Stimulated activated CD4-positive, alpha-beta T cell treated with anti-CD3 and anti-CD28 coated beads, TNF-alpha, amount 100 ng/mL, for 48 hours (primary cell): ENCODE data around the gene FAM187B.
"Not testable (repeated sequence)": the region's sequence is repeated elsewhere in the genome, so short reads cannot be mapped to it uniquely, and the experiment has no call there.

ENCODE experiments used
- DNase-seq, 3 donors: peaks; one replicate each; pipeline ENCODE4 v3.0.0-alpha.2; 2020; ENCODE audit warnings: low read depth in 3 of 3

The FAM187B gene

DNA sequence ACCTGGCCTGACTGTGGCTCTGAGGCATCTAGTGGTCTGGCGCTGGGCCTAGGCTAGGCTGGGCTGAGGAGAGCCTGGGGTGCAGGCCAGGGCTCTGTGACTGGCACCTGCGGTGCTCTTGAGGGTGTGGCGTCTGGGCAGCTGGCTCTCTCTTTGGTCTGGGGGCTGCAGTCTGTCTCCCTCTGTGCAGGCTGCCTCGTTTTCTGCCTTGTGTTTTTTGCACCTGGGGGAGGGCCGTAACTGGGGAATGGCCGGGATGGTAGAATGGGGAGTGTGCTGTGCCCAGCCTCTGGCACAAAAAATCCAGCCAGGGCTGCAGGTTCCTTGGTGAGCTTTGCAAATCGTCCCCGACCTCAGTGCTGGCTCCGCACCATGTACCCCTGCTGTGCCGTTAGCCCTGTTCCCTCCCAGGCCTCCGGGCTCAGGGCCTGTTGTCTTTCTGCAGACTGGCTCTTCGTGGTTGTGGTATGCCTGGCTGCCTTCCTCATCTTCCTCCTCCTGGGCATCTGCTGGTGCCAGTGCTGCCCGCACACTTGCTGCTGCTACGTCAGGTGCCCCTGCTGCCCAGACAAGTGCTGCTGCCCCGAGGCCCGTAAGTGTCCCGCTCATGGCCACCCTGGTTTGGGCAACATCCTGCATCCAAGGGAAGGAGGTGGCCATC is 33.7 kb upstream of the FAM187B start:
- DNase-seq: no peak

DNA sequence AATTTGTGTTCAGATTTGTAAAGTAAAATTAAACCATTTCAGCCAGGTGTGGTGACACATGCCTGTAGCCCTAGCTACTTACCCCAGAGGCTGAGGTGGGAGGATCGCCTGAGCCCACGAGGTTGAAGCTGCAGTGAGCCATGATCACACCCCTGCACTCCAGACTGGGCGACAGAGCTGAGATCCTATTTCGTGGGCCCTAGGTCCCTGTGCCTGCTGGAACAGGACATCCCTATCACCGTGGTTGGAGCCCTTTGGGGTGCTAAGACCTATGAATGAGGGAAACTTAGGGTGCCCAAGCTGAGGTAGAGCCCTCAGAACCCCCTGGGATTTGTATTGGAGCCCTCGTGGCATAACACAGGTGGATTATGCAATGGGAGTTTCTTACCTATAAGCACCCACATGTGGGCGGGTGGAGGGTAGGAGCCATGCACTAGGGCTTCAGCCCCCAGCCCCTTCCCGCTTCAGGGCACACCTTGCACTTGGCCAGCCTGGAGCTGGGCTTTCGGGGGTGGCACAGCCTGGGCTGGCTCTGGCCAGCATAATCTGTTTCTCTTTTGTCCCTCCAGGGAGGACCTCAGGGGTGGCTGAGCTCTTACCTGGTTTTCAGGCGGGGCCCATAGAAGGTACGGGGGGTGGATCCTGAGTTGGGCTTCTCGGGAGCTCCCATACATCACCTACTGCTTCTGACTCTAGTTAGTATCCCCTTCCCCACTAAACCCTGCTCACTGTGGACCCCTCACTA is 33.0 kb upstream of the FAM187B start:
- DNase-seq: no peak

DNA sequence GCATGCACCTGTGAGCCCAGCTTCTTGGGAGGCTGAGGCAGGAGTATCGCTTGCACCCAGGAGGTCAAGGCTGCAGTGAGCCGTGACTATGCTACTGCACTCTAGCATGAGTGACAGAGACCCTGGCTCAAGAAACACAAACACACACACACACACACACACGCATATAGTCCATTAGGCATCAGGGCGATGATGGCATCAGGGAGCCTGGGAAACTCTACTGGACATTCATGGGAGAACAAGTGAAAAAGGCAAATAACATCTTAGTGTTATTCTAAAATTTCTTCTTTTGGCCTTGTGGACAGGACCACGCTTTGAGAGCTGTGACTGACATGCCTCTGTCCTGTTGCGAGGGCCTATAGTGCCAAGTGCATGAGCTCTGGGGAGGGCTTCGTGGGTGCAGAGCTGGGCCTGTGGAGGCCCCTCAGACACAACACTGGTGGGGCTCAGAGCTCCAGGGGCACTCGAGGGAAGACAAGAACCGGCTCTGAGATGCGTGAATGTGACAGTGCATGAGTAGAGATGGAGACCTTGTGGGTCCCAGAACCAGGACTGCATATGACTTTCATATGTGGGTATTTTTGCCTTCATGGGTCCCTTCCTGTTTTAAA is 32.3 kb upstream of the FAM187B start:
- DNase-seq: no peak

DNA sequence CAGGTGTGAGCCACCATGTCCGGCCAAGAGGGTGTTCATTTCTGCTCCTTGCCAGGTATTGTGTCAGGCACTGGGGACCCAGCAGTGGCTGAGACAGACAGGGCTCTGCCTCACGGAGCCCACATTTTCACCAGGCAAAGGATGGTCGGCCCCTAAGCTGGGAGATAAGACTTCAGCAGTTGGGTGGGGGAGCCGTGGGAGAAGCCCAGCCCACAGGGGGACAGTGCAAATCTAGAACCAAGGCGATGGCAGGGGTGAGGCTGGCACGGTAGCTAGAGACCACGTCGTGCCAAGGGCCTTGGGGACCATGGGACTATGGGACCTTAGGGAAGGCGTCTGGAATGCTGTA is 28.5 kb upstream of the FAM187B start:
- DNase-seq: no peak

DNA sequence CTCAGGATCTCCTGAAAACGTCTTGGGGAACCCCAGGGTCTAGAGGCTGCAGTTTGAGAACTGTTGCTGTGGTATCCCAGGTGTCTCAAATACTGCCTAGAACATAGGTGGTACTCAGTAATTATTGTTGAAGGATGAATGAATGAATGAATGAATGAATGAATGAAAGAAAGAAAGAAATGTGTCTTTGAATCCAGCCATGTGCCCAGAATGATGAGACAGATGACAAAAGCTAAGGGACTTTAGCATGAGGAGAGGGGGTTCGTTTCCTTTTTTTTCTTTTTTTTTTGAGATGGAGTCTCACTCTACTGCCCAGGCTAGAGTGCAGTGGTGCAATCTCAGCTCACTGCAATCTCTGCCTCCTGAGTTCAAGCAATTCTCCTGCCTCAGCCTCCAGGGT is 28.0 kb upstream of the FAM187B start:
- no peak for DNase-seq

DNA sequence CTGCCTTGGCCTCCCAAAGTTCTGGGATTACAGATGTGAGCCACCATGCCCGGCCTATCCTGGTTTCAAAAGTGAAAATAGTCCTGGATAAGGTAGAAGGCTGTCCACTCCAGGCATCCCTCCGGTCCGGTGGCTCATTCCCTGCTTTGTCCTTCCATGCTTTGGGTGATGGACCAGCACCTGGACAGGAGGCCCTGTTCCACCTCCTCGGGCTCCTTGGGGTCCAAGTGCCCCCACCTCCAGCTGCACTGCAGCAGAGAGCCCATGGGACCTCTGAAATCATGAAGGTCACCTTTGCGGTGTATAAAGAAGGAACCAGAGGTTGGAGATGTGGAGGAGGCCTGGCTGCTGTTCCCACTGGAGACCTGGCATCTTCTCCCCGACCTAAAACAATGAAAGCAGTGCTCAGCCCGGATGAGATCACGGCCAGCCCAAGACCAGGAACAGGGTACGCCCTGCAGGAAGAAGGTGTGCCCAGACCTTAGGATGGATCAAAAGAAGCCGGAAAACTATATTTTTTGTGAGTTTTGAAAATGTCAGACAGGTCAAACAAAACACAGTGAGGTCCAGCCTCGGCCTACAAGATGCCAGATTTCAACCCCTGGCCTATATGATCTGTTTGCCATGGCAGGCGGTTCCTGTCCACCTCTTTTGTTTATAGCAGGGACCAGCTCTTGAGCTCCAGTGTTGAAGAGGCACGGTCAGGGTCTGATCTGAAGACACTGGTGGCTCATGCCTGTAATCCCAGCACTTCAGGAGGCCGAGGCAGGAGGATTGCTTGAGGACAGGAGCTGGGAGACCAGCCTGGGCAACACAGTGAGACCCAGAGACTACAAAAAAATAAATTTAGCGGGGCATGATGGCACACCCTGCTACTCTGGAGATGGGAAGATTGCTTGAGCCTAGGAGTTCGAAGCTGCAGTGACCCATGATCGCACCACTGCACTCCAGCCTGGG is 26.1 kb upstream of the FAM187B start:
- DNase-seq: no peak

DNA sequence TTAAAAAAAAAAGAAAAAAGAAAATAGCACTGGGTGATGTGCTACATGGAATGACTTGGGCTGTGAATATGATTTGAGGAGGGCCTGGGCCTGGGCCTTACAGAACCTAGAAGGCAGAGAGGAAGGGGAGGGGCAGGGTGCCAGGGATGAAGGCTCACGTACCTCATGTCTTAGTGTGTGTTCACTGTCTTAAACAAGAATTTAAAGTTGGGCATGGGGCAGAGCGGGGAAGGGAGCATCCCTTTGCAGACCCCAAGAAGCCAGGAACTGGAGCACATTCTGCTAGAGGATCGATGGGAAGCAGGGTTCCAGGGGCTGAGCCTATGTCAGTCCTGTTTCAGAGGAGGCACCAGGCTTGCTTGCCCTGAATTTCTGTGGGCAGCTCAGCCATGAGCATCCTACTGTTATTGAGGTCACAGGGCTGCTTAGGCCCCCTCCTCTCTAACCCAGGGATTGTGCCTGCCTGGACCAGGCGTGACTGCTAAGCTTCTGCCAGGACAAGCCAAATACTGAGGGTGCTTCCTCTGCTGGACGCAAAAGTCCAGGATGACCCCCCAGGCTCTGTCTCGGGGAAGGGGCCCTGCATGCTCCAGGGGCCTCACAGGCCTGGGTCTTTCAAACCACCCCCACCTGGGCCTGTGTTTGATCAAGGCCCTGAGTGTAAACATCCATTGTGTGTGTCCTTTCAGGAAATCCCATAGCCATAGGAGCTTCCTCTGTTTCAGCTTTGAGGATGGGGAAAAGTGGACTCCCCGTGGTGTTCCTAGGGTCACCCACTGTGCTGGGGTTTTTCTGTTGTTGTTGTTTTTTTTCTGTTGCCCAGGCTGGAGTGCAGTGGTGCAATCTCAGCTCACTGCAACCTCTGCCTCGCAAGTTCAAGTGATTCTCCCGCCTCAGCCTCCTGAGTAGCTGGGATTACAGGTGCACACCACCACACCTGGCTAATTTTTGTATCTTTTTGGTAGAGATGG is 25.1 kb upstream of the FAM187B start:
- DNase-seq: no peak

DNA sequence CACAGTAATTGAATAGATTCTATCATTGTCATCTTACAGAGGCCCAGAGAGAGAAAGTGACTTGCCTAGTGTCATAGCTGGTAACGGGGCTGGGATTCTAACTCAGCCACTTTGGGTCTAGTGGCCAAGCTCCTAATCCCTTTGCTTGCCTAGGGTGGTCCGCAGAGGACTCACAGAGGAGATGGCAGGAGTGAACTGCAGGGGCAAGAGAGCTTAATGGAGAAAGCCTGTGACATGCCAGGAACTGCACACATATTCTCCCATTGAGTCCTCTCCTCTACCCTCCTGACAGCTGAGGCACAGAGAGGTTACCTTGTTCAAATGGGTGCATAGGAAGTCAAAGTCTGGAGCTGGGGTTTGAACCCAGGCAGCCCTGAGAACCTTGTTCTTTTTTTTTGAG is 22.9 kb upstream of the FAM187B start:
- DNase-seq: no peak

DNA sequence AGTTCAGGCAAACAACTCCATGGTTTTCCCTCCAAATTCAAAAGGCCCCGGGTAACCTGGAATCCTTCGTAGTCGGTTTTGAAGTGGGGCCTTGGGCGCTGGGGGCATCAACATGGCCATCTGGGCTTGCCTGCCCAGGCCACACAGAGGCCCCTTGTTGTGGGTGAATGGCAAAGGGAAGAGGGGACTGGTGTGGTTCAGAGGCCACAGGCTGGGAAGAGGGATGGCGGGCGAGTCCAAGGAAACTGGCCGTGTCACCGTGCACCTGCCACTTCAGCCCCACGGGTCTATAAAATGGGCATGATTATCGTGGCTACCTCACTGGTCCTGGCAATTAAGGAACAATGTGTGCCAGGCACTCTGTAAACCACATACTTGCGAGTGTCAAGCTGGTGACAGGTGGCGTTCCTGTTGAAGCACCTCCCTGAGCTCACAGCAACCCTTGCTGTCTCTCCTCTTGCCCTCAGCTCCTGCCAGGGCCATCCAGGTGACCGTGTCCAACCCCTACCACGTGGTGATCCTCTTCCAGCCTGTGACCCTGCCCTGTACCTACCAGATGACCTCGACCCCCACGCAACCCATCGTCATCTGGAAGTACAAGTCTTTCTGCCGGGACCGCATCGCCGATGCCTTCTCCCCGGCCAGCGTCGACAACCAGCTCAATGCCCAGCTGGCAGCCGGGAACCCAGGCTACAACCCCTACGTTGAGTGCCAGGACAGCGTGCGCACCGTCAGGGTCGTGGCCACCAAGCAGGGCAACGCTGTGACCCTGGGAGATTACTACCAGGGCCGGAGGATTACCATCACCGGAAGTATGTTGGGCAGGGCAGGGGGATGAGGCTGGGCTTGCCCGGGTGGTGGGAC is 21.5 kb upstream of the FAM187B start:
- no peak for DNase-seq

DNA sequence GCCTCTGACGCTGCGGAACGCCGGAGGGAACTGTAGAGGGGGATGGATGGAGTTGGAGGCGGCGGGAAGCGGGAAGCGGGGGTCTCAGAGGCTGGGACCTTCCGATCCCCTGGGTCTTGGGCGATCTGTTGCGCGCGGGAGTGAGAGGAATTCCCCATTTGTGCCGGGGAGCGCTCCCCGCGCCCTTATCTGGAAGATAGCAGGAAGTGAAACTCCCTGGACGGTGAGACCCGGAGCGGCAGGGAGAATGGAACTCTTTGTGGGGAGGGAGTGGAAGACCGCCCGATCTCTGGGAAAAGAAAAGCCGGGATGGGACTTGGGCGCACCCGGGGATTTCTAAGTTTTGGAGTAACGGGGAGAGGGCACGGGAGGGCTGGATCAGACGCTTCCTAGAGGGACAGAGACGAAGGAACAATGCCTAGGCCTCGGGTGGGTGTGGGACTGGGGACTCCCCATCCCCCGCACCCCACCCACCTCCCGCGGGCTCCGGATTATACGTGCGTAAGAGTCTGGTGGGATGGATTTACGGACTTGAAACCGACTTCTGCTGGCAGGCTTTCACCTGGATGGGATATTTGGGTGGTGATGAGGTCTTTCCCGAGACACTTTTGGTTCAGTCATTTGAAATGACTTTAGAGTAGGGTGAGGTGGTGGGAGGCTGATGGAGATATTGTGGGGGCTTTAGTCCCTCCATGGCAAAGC is 20.8 kb upstream of the FAM187B start:
- DNase-seq: no peak

DNA sequence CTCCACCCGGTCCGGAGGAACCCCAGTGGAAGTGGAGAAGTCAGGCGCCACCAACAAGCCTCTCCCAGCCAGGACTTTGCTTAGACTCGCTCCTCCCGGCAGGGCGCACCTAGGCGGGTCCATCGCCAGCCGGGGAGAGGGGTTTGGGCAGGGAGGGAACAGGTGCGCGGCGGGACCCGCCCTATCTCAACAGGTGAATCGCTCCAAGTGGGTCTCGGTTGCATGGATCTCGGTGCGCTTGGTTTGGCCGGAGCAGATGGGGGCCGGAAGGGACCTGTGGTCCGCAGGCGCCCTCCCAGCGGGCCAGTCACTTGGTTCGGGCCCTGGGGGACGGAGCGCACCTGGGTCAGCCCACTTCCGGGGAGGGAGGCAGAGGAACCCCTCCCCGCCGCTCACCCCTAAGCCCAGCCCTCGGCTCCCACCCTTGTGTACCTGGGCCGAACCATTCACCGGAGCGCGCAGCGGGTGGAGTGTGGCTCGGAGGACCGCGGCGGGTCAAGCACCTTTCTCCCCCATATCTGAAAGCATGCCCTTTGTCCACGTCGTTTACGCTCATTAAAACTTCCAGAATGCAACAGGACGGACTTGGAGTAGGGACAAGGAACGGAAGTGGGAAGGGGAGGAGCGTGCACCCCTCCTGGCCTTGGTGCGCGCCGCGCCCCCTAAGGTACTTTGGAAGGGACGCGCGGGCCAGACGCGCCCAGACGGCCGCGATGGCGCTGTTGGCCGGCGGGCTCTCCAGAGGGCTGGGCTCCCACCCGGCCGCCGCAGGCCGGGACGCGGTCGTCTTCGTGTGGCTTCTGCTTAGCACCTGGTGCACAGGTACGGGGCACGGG is 20.0 kb upstream of the FAM187B start, which contains the start of gene LSR:
TSS of gene LSR (plus strand) at position 693 of the 836 bp plus-strand sequence. CDS start at position 714, 21 bp downstream.
- DNase-seq: peak; percentile 35 to 57 (median 48)

DNA sequence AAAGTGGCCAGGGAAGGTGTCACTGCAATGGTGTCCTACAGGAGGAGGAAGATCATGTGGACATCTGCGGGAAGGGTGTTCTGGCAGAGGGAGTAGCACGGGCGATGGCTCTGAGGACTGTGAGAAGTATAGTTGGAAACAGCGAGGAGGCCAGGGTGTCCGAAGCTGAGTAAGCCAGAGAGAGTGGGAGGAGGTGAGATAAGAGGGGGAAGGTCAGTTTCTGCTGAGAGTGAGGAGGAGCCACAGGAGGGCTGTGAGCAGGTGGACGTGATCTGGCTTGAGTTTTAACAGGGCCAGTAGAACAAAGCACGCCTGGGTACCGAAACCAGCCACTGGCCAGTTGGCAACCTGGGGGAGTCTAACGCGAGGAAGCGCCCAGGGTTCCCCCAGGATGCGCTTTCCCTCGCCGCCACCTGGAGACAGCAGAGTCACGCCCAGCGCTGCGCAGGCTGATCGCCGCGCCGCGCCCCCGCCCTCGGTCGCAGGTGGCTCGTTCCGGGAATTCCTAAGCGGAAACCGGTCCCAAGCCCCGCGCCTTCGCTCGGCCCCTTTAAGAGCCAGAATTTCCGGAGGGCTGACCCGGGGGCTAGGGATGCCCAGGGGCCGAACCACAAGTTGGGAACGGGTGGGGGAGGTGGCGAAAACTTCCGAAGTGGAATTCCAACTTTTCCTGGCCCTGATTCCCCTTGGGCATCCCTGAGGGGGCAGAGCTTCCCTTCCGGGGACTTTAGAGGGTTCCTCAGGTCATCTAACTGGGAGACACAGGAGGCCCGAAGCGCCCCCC is 19.2 kb upstream of the FAM187B start:
- DNase-seq: peak in 2 of 3 donors; percentile 30 to 48

DNA sequence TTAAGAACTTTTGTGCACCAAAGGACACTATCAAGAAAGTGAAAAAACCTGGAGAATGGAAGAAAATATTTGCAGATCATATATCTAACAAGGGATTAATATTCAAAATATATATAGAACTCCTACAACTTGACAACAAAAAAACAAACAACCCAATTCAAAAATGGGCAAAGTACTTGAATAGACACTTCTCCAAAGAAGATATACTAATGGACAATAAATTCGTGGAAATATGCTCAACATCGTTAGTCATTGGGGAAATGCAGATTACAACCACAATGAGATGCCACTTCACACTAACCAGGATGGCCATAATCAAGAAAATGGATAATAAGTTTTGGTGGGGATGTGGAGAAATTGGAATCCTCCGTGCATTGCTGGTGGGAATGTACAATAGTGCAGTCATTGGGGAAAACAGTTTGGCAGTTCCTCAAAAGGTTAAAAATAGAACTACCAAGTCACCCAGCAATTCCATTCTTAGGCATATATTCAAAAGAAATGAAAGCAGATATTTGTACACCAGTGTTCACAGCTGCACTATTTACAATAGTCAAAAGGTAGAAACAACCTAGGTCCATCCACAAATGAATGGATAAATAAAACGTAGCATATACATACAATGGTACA is 18.0 kb upstream of the FAM187B start:
- DNase-seq: no peak

DNA sequence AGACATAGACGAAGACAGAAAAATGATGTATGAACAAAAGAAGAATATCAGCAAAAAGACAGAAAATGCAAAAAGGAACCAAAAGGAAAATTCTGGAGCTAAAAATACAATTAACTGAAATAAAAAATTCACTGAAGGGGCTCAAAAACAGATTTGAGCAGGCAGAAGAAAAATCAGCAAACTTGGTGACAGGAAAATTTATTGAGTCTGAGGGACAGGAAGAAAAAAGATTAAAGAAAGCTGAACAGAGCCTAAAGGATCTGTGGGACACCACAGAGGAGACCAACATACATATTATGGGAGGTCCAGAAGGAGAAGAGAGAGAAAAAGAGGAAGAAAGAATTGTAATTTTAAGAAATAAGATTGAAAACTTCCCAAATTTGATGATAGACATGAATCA is 12.9 kb upstream of the FAM187B start:
- no peak for DNase-seq

DNA sequence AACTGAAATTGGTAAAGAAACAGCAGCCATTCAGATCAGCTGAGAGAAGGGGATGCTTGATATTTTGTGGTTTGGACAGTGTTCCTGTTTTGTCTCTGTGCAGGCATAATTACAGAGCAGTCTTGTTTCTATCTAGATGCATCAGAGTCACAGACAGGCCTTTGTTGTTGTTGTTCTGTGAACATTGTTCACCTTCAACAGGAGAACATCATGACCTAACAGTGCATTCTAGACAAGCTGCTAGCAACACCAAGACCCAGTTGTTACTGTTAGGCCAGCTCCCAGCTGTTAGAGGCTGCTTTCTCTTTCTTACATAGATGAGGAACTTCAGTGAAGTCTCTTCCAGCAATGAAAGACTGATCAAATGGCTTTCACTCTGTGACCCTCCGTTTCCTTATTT is 11.8 kb upstream of the FAM187B start:
- no peak for DNase-seq

DNA sequence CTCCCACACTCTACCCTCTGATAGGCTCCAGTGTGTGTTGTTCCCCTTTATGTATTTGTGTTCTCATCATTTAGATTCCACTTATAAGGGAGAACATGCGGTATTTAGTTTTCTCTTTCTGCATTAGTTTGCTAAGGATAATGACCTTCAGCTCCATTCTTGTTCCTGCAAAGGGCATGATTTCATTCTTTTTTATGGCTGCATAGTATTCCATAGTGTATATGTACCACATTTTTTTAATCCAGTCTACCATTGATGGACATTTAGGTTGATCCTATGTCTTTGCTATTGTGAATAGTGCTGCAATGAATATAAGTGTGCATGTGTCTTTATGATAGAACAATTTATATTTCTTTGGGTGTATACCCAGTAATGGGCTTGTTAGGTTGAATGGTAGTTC is 11.1 kb upstream of the FAM187B start:
- not testable (repeated sequence) for DNase-seq
